NK-92 (cell line): ENCODE results near the gene WDR72.

ENCODE experiments used
- DNase-seq: peaks from one replicate; lab custom pipeline; 2025; ENCODE audit not compliant: unreplicated experiment; lab: John Stamatoyannopoulos, UW

WDR72 gene

GRCh38 chr15:53536479-53537120, 222.9 kb downstream of the WDR72 start:
- no peak for DNase-seq

- no peak for DNase-seq
Observed at GRCh38 chr15:53535886-53536285, 223.6 kb downstream of the WDR72 start.

- no peak for DNase-seq
Observed at GRCh38 chr15:53534105-53534839, 225.2 kb downstream of the WDR72 start.

- no peak for DNase-seq
Observed at GRCh38 chr15:53530761-53531160, 228.7 kb downstream of the WDR72 start.

- no peak for DNase-seq
Observed at GRCh38 chr15:53527996-53528395, 231.5 kb downstream of the WDR72 start.

GRCh38 chr15:53525894-53526293, 233.6 kb downstream of the WDR72 start:
- no peak for DNase-seq

- DNase-seq = no peak
Observed at GRCh38 chr15:53522991-53523390, 236.5 kb downstream of the WDR72 start.

- DNase-seq = no peak
Observed at GRCh38 chr15:53520996-53521395, 238.5 kb downstream of the WDR72 start.

- DNase-seq = no peak
Observed at GRCh38 chr15:53513431-53513830, 246.0 kb downstream of the WDR72 start.

- no peak for DNase-seq
Observed at GRCh38 chr15:53512029-53512428, 247.4 kb downstream of the WDR72 start.

GRCh38 chr15:53511175-53511574, 248.3 kb downstream of the WDR72 start:
- no peak for DNase-seq

- DNase-seq = no peak
Observed at GRCh38 chr15:53506370-53506769, 253.1 kb downstream of the WDR72 start.

GRCh38 chr15:53498996-53499395, 260.5 kb downstream of the WDR72 start:
- DNase-seq = no peak

- DNase-seq = no peak
Observed at GRCh38 chr15:53490341-53490740, 269.1 kb downstream of the WDR72 start.

GRCh38 chr15:53482055-53482454, 277.4 kb downstream of the WDR72 start:
- no peak for DNase-seq

- no peak for DNase-seq
Observed at GRCh38 chr15:53477981-53478766, 281.3 kb downstream of the WDR72 start.

GRCh38 chr15:53473886-53474285, 285.6 kb downstream of the WDR72 start:
- DNase-seq = no peak

GRCh38 chr15:53473435-53473834, 286.0 kb downstream of the WDR72 start:
- no peak for DNase-seq

GRCh38 chr15:53472883-53473282, 286.6 kb downstream of the WDR72 start:
- DNase-seq = no peak

- no peak for DNase-seq
Observed at GRCh38 chr15:53472210-53472609, 287.3 kb downstream of the WDR72 start.

- no peak for DNase-seq
Observed at GRCh38 chr15:53470743-53471142, 288.7 kb downstream of the WDR72 start.

- DNase-seq = no peak
Observed at GRCh38 chr15:53469422-53469821, 290.0 kb downstream of the WDR72 start.
